K562 (cell line): ENCODE results near the gene IDUA. TPM values are rescaled to one million over a fixed set of nuclear protein-coding genes. Genes with fewer than 3 reads are reported as not detected.

Source experiments
- ATAC-seq: fragments of 200-7000 bp; cut with Tn5 transposase; 3 replicates; pipeline ENCODE4 v1.9.1; 2020; ENCODE audit warnings: moderate library complexity
- BruUV-seq: library from RNA; stranded (reverse); fragments of 400-500 nt; replicated peaks from 2 replicates; lab custom pipeline; 2021; lab: Mats Ljungman, UMichigan
- CTCF ChIA-PET: fragments of 300-600 bp; formaldehyde crosslinking; extraction: SDS; loops from one replicate; lab custom pipeline; 2021; ENCODE audit warnings: low intra/inter-chr PET ratio; lab: Yijun Ruan, JAX
- POLR2A ChIA-PET: fragments of 300-600, 350-650 bp; sonication (Branson Sonifier 250); formaldehyde crosslinking; extraction: SDS; loops from one replicate; lab custom pipeline; 2021; ENCODE audit warnings: antibody characterized with exemption, inconsistent platforms; lab: Yijun Ruan, JAX
- DNase-seq, 4 experiments: peaks; one replicate each; pipeline versions ENCODE4 v3.0.0 to v3.0.0-alpha.2; 2011 to 2018; ENCODE audit warnings: low spot score in 3 of 4, mixed read lengths in 3 of 4; ENCODE audit errors: extremely low read depth in 1 of 4
- FAIRE-seq: peaks from 2 replicates; lab custom pipeline; 2011; peaks lifted over from hg19 to GRCh38; lab: Jason Lieb, UNC
- H2AFZ ChIP-seq: 2 replicates; pipeline ENCODE4 v1.6.0; 2011; ENCODE audit warnings: low read depth, low read length, control low read depth, inconsistent platforms
- H3K27ac ChIP-seq: fragments of 200-600 bp; 3 replicates; pipeline ENCODE4 v1.8.0; 2011; ENCODE audit warnings: low read depth, mild to moderate bottlenecking, control low read depth, inconsistent platforms, low read length, moderate library complexity, mixed read lengths; ENCODE audit errors: extremely low read depth
- H3K27me3 ChIP-seq, 2 experiments: fragments of 300-600 bp in 1 of 2; 2 replicates in 1 of 2; 3 replicates in 1 of 2; pipeline versions ENCODE4 v1.6.0 to v1.8.0; 2011; ENCODE audit warnings: inconsistent platforms in 2 of 2, low read length in 2 of 2, mild to moderate bottlenecking in 1 of 2, mixed read lengths in 1 of 2, moderate library complexity in 1 of 2; ENCODE audit not compliant: control insufficient read depth in 2 of 2, insufficient read depth in 2 of 2
- H3K36me3 ChIP-seq: fragments of 300-600 bp; 3 replicates; pipeline ENCODE4 v1.8.0; 2011; ENCODE audit warnings: mild to moderate bottlenecking, low read length, inconsistent platforms; ENCODE audit not compliant: control insufficient read depth, insufficient read depth
- H3K4me1 ChIP-seq, 2 experiments: fragments of 200-600 bp in 1 of 2; replicated peaks in 1 of 2; 2 replicates in 1 of 2; 3 replicates in 1 of 2; pipeline versions ENCODE4 v1.5.1 to v1.8.0; 2011; ENCODE audit warnings: inconsistent platforms in 2 of 2, low read length in 2 of 2, mild to moderate bottlenecking in 1 of 2, mixed read lengths in 1 of 2, moderate library complexity in 1 of 2; ENCODE audit not compliant: control insufficient read depth in 2 of 2, insufficient read depth in 2 of 2
- H3K4me2 ChIP-seq: 2 replicates; pipeline ENCODE4 v1.6.1; 2011; ENCODE audit warnings: low read length, control low read depth, inconsistent platforms, mixed read lengths; ENCODE audit not compliant: insufficient read depth
- H3K4me3 ChIP-seq: fragments of 200-600 bp; sonication (generic), shearing (Covaris generic); 2 replicates; pipeline ENCODE4 v1.5.1; 2016; ENCODE audit warnings: control low read depth, inconsistent platforms
- H3K79me2 ChIP-seq: fragments of 200-600 bp; 3 replicates; pipeline ENCODE4 v1.8.0; 2011; ENCODE audit warnings: low read length, inconsistent platforms; ENCODE audit not compliant: control insufficient read depth, insufficient read depth
- H3K9ac ChIP-seq, 2 experiments: 2 replicates each; pipeline versions ENCODE4 v1.6.0 to v1.6.1; 2011; ENCODE audit warnings: low read depth in 2 of 2, low read length in 2 of 2, control low read depth in 1 of 2, inconsistent platforms in 1 of 2, mild to moderate bottlenecking in 1 of 2, mixed read lengths in 1 of 2; ENCODE audit not compliant: insufficient read depth in 1 of 2
- H3K9me1 ChIP-seq: one replicate; pipeline ENCODE4 v1.6.0; 2011; ENCODE audit warnings: inconsistent platforms, mild to moderate bottlenecking, low read length, moderate library complexity; ENCODE audit not compliant: control insufficient read depth, insufficient read depth
- H3K9me3 ChIP-seq: replicated peaks from 2 replicates; pipeline ENCODE4 v1.5.1; 2011; ENCODE audit warnings: low read depth, low read length, inconsistent platforms; ENCODE audit not compliant: control insufficient read depth, insufficient read depth
- H4K20me1 ChIP-seq: replicated peaks from 2 replicates; pipeline ENCODE4 v1.6.1; 2011; ENCODE audit warnings: low read length, inconsistent platforms, mixed read lengths; ENCODE audit not compliant: control insufficient read depth, insufficient read depth
- BRD9 ChIP-seq: fragments of 450-650 bp; IDR thresholded peaks from 2 replicates; pipeline ENCODE4 v1.6.1; 2018; ENCODE audit warnings: low read depth; ENCODE audit not compliant: partially characterized antibody
- DIDO1 ChIP-seq: fragments of 450-650 bp; IDR thresholded peaks from 2 replicates; pipeline ENCODE4 v1.6.1; 2016; ENCODE audit warnings: low read depth, missing biosample characterization, missing genetic modification characterization
- FOXK2 ChIP-seq, 2 experiments: fragments of 450-650 bp; IDR thresholded peaks in 1 of 2; conservative IDR thresholded peaks in 1 of 2; 2 replicates each; pipeline ENCODE4 v1.6.1; 2016; ENCODE audit warnings: low read depth in 2 of 2, mild to moderate bottlenecking in 1 of 2
- FOXM1 ChIP-seq, 2 experiments: fragments of 450-650 bp in 1 of 2; sonication (generic) in 1 of 2; formaldehyde crosslinking in 1 of 2; IDR thresholded peaks; 2 replicates each; pipeline versions ENCODE4 v1.6.1 to v1.9.0; 2017 to 2022; ENCODE audit warnings: low read depth in 2 of 2, mild to moderate bottlenecking in 2 of 2, missing genetic modification reagents in 1 of 2, moderate library complexity in 1 of 2
- GTF2F1 ChIP-seq: IDR thresholded peaks from 2 replicates; pipeline ENCODE4 v1.6.1; 2011; ENCODE audit warnings: low read depth, low read length, improper control_type of control experiment
- HDAC1 ChIP-seq, 2 experiments: fragments of 450-650 bp; IDR thresholded peaks; 2 replicates each; pipeline ENCODE4 v1.6.1; 2016 to 2017; ENCODE audit warnings: inconsistent platforms in 1 of 2, mild to moderate bottlenecking in 1 of 2, moderate library complexity in 1 of 2
- HNRNPH1 ChIP-seq: fragments of 200-400 bp; formaldehyde crosslinking; optimal IDR thresholded peaks from 2 replicates; pipeline ENCODE3; 2017; ENCODE audit warnings: low read depth, mild to moderate bottlenecking, low read length, moderate library complexity
- MXD1 ChIP-seq: fragments of 250-450 bp; sonication (Bioruptor Pico); IDR thresholded peaks from 2 replicates; pipeline ENCODE4 v1.8.0; 2021; ENCODE audit warnings: borderline replicate concordance, mild to moderate bottlenecking, moderate library complexity; ENCODE audit not compliant: poor library complexity, severe bottlenecking
- NELFE ChIP-seq: IDR thresholded peaks from 2 replicates; pipeline ENCODE4 v1.6.1; 2011; ENCODE audit warnings: mild to moderate bottlenecking; ENCODE audit not compliant: insufficient read depth, insufficient read length
- NEUROD1 ChIP-seq: fragments of 150-350 bp; IDR thresholded peaks from 2 replicates; pipeline ENCODE4 v1.6.1; 2014; ENCODE audit warnings: borderline replicate concordance, low read length, low read depth; ENCODE audit not compliant: partially characterized antibody
- POLR2B ChIP-seq: fragments of 450-650 bp; IDR thresholded peaks from 2 replicates; pipeline ENCODE4 v1.6.1; 2018; ENCODE audit warnings: low read depth; ENCODE audit not compliant: partially characterized antibody
- SPI1 ChIP-seq: IDR thresholded peaks from 2 replicates; pipeline ENCODE4 v1.6.1; 2011; ENCODE audit warnings: low read depth, low read length, control low read depth, borderline replicate concordance
- U2AF1 ChIP-seq: fragments of 200-400 bp; formaldehyde crosslinking; optimal IDR thresholded peaks from 2 replicates; pipeline ENCODE3; 2017; ENCODE audit warnings: mild to moderate bottlenecking, low read depth, low read length, moderate library complexity
- ZEB2 ChIP-seq: fragments of 450-650 bp; IDR thresholded peaks from 2 replicates; pipeline ENCODE4 v1.6.1; 2016
- ZNF395 ChIP-seq: fragments of 200-800 bp; sonication (Bioruptor generic); IDR thresholded peaks from 2 replicates; pipeline ENCODE4 v1.6.1; 2017; ENCODE audit warnings: missing genetic modification characterization, missing compliant biosample characterization
- ZNF41 ChIP-seq: fragments of 250-450 bp; sonication (Bioruptor Pico); conservative IDR thresholded peaks from 2 replicates; pipeline ENCODE4 v1.4.0; 2020; ENCODE audit warnings: mild to moderate bottlenecking
- ZNF655 ChIP-seq: fragments of 250-450 bp; sonication (Bioruptor Pico); IDR thresholded peaks from 2 replicates; pipeline ENCODE4 v1.5.0; 2021
- ZZZ3 ChIP-seq: fragments of 450-650 bp; IDR thresholded peaks from 2 replicates; pipeline ENCODE4 v1.6.1; 2016; ENCODE audit warnings: antibody characterized with exemption, mild to moderate bottlenecking, moderate library complexity
- WGBS: fragments of 100-300 bp; shearing (Covaris generic); methylation state at CpG from one replicate; pipeline ENCODE4 v1.1.6; 2016; ENCODE audit warnings: low coverage, mixed read lengths; ENCODE audit not compliant: insufficient coverage; ENCODE audit errors: missing lambda C conversion rate; 5-methylcytosine and 5-hydroxymethylcytosine counted together
- in situ Hi-C: fragments of 300-500 bp; cut with MboI; formaldehyde crosslinking; loops from 4 replicates; pipeline ENCODE4 v1.15.0; 2018; ENCODE audit warnings: inconsistent platforms, mixed read lengths
- intact Hi-C: fragments of 100-400 bp; cut with micrococcal nuclease; formaldehyde crosslinking; loops from 2 replicates; pipeline ENCODE4 v1.14.2; 2022
- polyA plus RNA-seq, 8 experiments: library from polyadenylated mRNA; depleted of rRNA in 4 of 8; stranded (reverse) in 5 of 8; unstranded in 3 of 8; fragments of >200 nt; fragmentation: Nextera tagmentation in 2 of 8; fragmentation: Illumina TruSeq in 1 of 8; extraction: Ambion mirVana in 2 of 8; extraction: Trizol in 1 of 8; gene quantifications; 2 replicates each; pipeline versions ENCODE4 v1.2.1 to v1.2.3, GENCODE V29; 2011 to 2014; ENCODE audit warnings: inconsistent platforms in 1 of 8, missing spikeins in 1 of 8
- total RNA-seq, 7 experiments: library from RNA; depleted of rRNA in 6 of 7; stranded (reverse); fragments of >200 nt in 6 of 7; fragmentation: Illumina TruSeq in 2 of 7; extraction: Trizol in 2 of 7; gene quantifications; 2 replicates each; pipeline versions ENCODE4 v1.2.1 to v1.2.3, GENCODE V29; 2011 to 2021; ENCODE audit warnings: low replicate concordance in 1 of 7

The IDUA gene
- total and polyA plus RNA-seq, 9 of the 15 experiments (the other 6 are each of a cell fraction or from before 2014, with no cell fraction given) = 0.04 to 16.1 (median 1.2) TPM

- Histone ChIP-seq H3K9me3 (no peaks in the 10 kb centered on the region; the same call in 1 of the 2 replicates), H3K4me1 (peaks cover 40 to 95% of the 10 kb centered on the region in 2 experiments), H3K9me1 (no peaks in the 10 kb centered on the region), H3K4me2 (peak overlapping the region; percentile 82), H3K36me3 (peaks cover 22% of the 10 kb centered on the region; the same call in 1 of the 3 replicates), H3K4me3 (peak overlapping the region; percentile 24), H3K79me2 (peaks cover 26% of the 10 kb centered on the region; the same call in 2 of the 3 replicates), H3K27ac (peak overlapping the region; percentile 82), H2AFZ (peak overlapping the region; percentile 84), H4K20me1 (no peaks in the 10 kb centered on the region), H3K9ac (peak overlapping the region; percentile 75 to 96), H3K27me3 (no peaks in the 10 kb centered on the region)
- WGBS = 16% methylated on average over 24 of the region's 25 CpGs
- ATAC-seq (peak; percentile 76), DNase-seq (peak; percentile 70 to 94 (median 78)), FAIRE-seq (peak; percentile 99)
- intact Hi-C loops = loop anchor here (10.0 kb wide), 1 partner anchor 52 kb away; no protein-coding TSS in a partner anchor
- BruUV-seq = no TSS peak
- CTCF ChIA-PET = no interaction called here
- POLR2A ChIA-PET = interaction anchor here (0.6 to 1.0 kb wide), 3 partner anchors 12 to 726 kb away, joined by 3 to 4 read pairs (median 4); no protein-coding TSS in a partner anchor
- in situ Hi-C loops = no loop called here
- TF ChIP-seq BRD9 (peak; percentile 29), FOXM1 (IDR thresholded peaks at IDR 0.05; ENCODE audit: low read depth) (no peak), FOXM1 (CRISPR knock-in tag; IDR thresholded peaks at IDR 0.05; ENCODE audit: low read depth) (no peak), HNRNPH1 (no peak), HDAC1 (IDR thresholded peaks at IDR 0.05) (peak in 1 of 2 experiments; percentile 52; a peak in 1 of 4 replicates), MXD1 (CRISPR knock-in tag) (no peak), POLR2B (peak; percentile 82), ZNF41 (CRISPR knock-in tag) (no peak), NELFE (no peak), ZEB2 (no peak), DIDO1 (tag) (no peak), NEUROD1 (peak; percentile 13), ZNF655 (CRISPR knock-in tag) (no peak), GTF2F1 (no peak), U2AF1 (no peak), ZZZ3 (no peak), ZNF395 (CRISPR knock-in tag) (peak; percentile 66; the same call in 1 of the 2 replicates), SPI1 (no peak), FOXK2 (conservative IDR thresholded peaks at IDR 0.05 in 1 of 2, IDR thresholded peaks at IDR 0.05 in 1 of 2; ENCODE audit: low read depth in 2 of 2) (peak in 1 of 2 experiments; percentile 61; a peak in 2 of 4 replicates)
Measured at GRCh38 chr4:992297-993110, 5.7 kb downstream of the IDUA start.
